Neutrophil (primary cell): ENCODE measurements around the gene SHLD3.
"Not testable (repeated sequence)": the region's sequence is repeated elsewhere in the genome, so short reads cannot be mapped to it uniquely, and the experiment has no call there.

ENCODE experiments used
- H3K27ac ChIP-seq: fragments of 200-600 bp; sonication (generic); 2 replicates; pipeline ENCODE4 v1.5.1; 2016; ENCODE audit warnings: mild to moderate bottlenecking, moderate library complexity
- H3K27me3 ChIP-seq: fragments of 200-600 bp; sonication (generic); 2 replicates; pipeline ENCODE4 v1.6.0; 2016; ENCODE audit warnings: mild to moderate bottlenecking
- H3K36me3 ChIP-seq: fragments of 200-600 bp; sonication (generic); 2 replicates; pipeline ENCODE4 v1.5.1; 2017
- H3K4me1 ChIP-seq, 2 experiments: fragments of 200-600 bp in 1 of 2; sonication (generic) in 1 of 2; 1 replicate in 1 of 2; 2 replicates in 1 of 2; pipeline versions ENCODE4 v1.5.1 to v1.6.1; 2013 to 2016; ENCODE audit warnings: low read depth in 1 of 2, low read length in 1 of 2, mild to moderate bottlenecking in 1 of 2, moderate library complexity in 1 of 2; ENCODE audit not compliant: control insufficient read depth in 1 of 2, insufficient read depth in 1 of 2
- H3K4me3 ChIP-seq, 2 experiments: fragments of 200-600 bp in 1 of 2; sonication (generic) in 1 of 2; 1 replicate in 1 of 2; 2 replicates in 1 of 2; pipeline ENCODE4 v1.5.1; 2013 to 2016; ENCODE audit warnings: low read depth in 1 of 2, low read length in 1 of 2, mild to moderate bottlenecking in 1 of 2, moderate library complexity in 1 of 2
- H3K9me3 ChIP-seq: fragments of 200-600 bp; sonication (generic); 2 replicates; pipeline ENCODE4 v1.5.1; 2016
- TF ChIP-seq, protein P1 (sequence below): fragments of 200-600 bp; sonication (generic); IDR thresholded peaks from 2 replicates; pipeline ENCODE4 v1.5.1; 2016; ENCODE audit warnings: antibody characterized with exemption

Gene SHLD3

DNA sequence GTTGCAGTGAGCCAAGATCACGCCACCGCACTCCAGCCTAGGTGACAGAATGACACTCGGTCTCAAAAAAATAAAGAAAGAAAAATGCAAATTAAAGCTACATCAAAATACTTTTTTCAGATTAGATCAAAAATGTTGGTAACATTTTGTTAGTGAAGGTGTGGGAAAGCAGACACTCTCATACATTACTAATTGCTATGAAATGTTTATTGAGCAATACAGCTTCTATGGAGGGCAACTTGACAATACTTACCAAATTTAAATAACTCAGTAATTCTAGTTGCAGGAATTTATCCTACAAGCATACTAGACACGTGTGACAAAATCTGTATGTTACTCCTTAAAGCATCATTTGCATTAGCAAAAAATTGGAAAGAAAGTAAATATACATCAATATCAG lies 4.8 kb upstream of the SHLD3 start:
- Histone ChIP-seq H3K4me1 (peaks cover 20 to 22% of the 10 kb centered on the region in 2 experiments), H3K36me3 (peaks cover 20% of the 10 kb centered on the region), H3K27ac (no peak overlapping the region), H3K9me3 (no peaks in the 10 kb centered on the region), H3K27me3 (no peaks in the 10 kb centered on the region), H3K4me3 (no peak overlapping the region)
- TF ChIP-seq, protein P1, sequence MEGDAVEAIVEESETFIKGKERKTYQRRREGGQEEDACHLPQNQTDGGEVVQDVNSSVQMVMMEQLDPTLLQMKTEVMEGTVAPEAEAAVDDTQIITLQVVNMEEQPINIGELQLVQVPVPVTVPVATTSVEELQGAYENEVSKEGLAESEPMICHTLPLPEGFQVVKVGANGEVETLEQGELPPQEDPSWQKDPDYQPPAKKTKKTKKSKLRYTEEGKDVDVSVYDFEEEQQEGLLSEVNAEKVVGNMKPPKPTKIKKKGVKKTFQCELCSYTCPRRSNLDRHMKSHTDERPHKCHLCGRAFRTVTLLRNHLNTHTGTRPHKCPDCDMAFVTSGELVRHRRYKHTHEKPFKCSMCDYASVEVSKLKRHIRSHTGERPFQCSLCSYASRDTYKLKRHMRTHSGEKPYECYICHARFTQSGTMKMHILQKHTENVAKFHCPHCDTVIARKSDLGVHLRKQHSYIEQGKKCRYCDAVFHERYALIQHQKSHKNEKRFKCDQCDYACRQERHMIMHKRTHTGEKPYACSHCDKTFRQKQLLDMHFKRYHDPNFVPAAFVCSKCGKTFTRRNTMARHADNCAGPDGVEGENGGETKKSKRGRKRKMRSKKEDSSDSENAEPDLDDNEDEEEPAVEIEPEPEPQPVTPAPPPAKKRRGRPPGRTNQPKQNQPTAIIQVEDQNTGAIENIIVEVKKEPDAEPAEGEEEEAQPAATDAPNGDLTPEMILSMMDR = no peak

DNA sequence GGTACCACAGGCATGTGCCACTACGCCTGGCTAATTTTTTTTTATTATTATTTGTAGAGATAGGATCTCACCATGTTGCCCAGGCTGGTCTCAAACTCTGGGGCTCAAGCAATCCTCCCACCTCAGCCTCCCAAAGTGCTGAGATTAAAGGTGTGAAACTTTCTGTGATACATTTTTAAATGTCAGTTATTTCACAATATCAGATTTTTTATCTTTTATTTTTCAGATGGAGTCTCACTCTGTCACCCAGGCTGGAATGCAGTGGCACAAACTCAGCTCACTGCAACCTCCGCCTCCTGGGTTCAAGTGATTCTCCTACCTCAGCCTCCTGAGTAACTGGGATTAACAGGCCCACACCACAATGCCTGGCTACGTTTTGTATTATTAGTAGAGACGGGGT lies 2.9 kb upstream of the SHLD3 start:
- H3K27me3 ChIP-seq, H3K4me3 ChIP-seq, H3K36me3 ChIP-seq, H3K9me3 ChIP-seq, H3K27ac ChIP-seq: not testable (repeated sequence)
- peaks cover 33% of the 10 kb centered on the region in 2 experiments for H3K4me1 ChIP-seq

DNA sequence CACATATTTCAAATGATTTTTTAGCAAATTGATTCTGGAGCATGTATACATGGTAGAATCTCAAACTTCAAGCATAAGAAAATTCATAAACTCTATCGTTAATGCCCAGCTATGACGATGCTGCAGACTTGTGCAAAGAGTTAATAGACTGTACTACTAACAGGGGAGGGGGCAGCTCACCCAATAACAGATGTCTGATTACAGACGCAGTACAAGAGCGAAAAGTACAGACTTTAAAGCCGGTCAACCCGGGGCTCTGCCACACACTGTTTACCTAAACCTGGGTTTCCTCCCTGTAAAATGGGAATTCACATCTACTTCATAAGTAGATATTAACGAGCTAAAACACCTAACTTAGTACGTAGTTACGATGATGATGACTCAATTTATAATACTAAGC lies 1.3 kb upstream of the SHLD3 start:
- TF ChIP-seq, protein P1 = no peak
- peaks cover 1% of the 10 kb centered on the region for H3K36me3 ChIP-seq
- H3K9me3 ChIP-seq = no peaks in the 10 kb centered on the region

GRCh38 chr5:65624025-65624570 lies 729 bp upstream of the SHLD3 start, which contains the start of gene TRIM23:
TRIM23 (minus strand) TSS chr5:65624333; CDS start chr5:65624274, 59 bp downstream.
- TF ChIP-seq, protein P1 = no peak
- Histone ChIP-seq H3K9me3 (no peaks in the 10 kb centered on the region), H3K4me3 (peak within 1 kb of the TSS; percentile 87 to 91), H3K27me3 (no peaks in the 10 kb centered on the region), H3K27ac (peak within 1 kb of the TSS; percentile 89), H3K4me1 (peaks cover 33% of the 10 kb centered on the region in 2 experiments), H3K36me3 (peaks cover 6% of the 10 kb centered on the region)

More for the DNA sequence above, 1.3 kb upstream of the SHLD3 start:
- peak overlapping the region; percentile 87 to 91 for H3K4me3 ChIP-seq
- peak overlapping the region; percentile 89 for H3K27ac ChIP-seq
- peaks cover 33% of the 10 kb centered on the region in 2 experiments for H3K4me1 ChIP-seq
- no peaks in the 10 kb centered on the region for H3K27me3 ChIP-seq

DNA sequence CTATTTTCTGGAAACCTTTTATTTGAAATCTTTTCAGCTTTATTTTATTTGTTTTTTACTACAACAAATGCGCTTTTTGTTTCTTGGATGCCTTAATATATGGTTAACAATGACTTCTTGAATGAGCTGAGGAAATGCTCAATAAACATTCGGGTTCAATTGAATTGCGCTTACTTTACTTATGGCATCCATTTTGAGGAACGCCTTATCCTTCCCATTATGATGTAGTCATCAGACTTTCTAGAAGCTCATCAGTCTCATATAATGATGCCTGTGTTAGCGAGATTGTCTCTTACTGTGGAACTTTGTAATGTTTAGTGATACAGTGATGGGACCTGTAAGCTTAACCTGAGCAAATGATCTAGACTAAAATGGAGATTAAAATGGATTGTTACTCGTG lies 916 bp downstream of the SHLD3 start:
- Histone ChIP-seq H3K36me3 (peaks cover 16% of the 10 kb centered on the region), H3K9me3 (no peaks in the 10 kb centered on the region), H3K27me3 (no peaks in the 10 kb centered on the region), H3K4me1 (peaks cover 33% of the 10 kb centered on the region in 2 experiments), H3K4me3 (peak overlapping the region; percentile 87 to 91), H3K27ac (peak overlapping the region; percentile 89)
- TF ChIP-seq, protein P1 = no peak

GRCh38 chr5:65630981-65631380 lies 6.2 kb downstream of the SHLD3 start:
- peaks cover 1 to 3% of the 10 kb centered on the region in 2 experiments for H3K4me1 ChIP-seq
- no peaks in the 10 kb centered on the region for H3K9me3 ChIP-seq
- TF ChIP-seq, protein P1 = no peak

More at GRCh38 chr5:65630981-65631380, 6.2 kb downstream of the SHLD3 start:
- H3K27me3 ChIP-seq = no peaks in the 10 kb centered on the region
- peaks cover 19% of the 10 kb centered on the region for H3K36me3 ChIP-seq
- no peak overlapping the region for H3K4me3 ChIP-seq
- H3K27ac ChIP-seq = no peak overlapping the region
